ENCODE data around the gene AIF1L.

The AIF1L gene

GRCh38 chr9:131116281-131117120 lies 20.2 kb downstream of the AIF1L start:
- Histone ChIP-seq H3K79me2 (ENCODE audit: insufficient read depth, low read depth) (no peaks in the 10 kb centered on the region), H2AFZ (ENCODE audit: low read depth) (no peak overlapping the region), H3K9ac (no peak overlapping the region), H4K20me1 (ENCODE audit: insufficient read depth) (no peaks in the 10 kb centered on the region), H3K4me3 (IDR thresholded peaks at IDR 0.05; ENCODE audit: insufficient read depth, low read depth, low read length) (no peak overlapping the region), H3K4me1 (ENCODE audit: low read depth, poor library complexity, severe bottlenecking) (no peaks in the 10 kb centered on the region), H3K4me2 (no peak overlapping the region), H3K27me3 (ENCODE audit: insufficient read depth, low read depth) (peaks cover 30% of the 10 kb centered on the region; the same call in 1 of the 2 replicates), H3K36me3 (ENCODE audit: insufficient read depth) (no peaks in the 10 kb centered on the region), H3K27ac (no peak overlapping the region)
- TF ChIP-seq CTCF (conservative IDR thresholded peaks at IDR 0.05; ENCODE audit: low read depth, low read length) = no peak

- Histone ChIP-seq H3K27ac (no peak overlapping the region), H3K4me2 (no peak overlapping the region), H2AFZ (ENCODE audit: low read depth) (no peak overlapping the region), H3K4me3 (IDR thresholded peaks at IDR 0.05; ENCODE audit: insufficient read depth, low read depth, low read length) (no peak overlapping the region), H3K27me3 (ENCODE audit: insufficient read depth, low read depth) (peaks cover 30% of the 10 kb centered on the region; the same call in 1 of the 2 replicates), H3K79me2 (ENCODE audit: insufficient read depth, low read depth) (no peaks in the 10 kb centered on the region), H3K36me3 (ENCODE audit: insufficient read depth) (no peaks in the 10 kb centered on the region), H4K20me1 (ENCODE audit: insufficient read depth) (no peaks in the 10 kb centered on the region), H3K4me1 (ENCODE audit: low read depth, poor library complexity, severe bottlenecking) (no peaks in the 10 kb centered on the region), H3K9ac (no peak overlapping the region)
- TF ChIP-seq CTCF (conservative IDR thresholded peaks at IDR 0.05; ENCODE audit: low read depth, low read length) = no peak
These were observed 20.9 kb downstream of the AIF1L start for GRCh38 chr9:131117121-131117761.

- H3K4me3 ChIP-seq (IDR thresholded peaks at IDR 0.05; ENCODE audit: insufficient read depth, low read depth, low read length) = no peak overlapping the region
- TF ChIP-seq CTCF (conservative IDR thresholded peaks at IDR 0.05; ENCODE audit: low read depth, low read length) = no peak
- no peak overlapping the region for H3K9ac ChIP-seq
- no peak overlapping the region for H3K4me2 ChIP-seq
- no peaks in the 10 kb centered on the region for H3K79me2 ChIP-seq (ENCODE audit: insufficient read depth, low read depth)
- H4K20me1 ChIP-seq (ENCODE audit: insufficient read depth) = no peaks in the 10 kb centered on the region
- no peaks in the 10 kb centered on the region for H3K4me1 ChIP-seq (ENCODE audit: low read depth, poor library complexity, severe bottlenecking)
- no peaks in the 10 kb centered on the region for H3K36me3 ChIP-seq (ENCODE audit: insufficient read depth)
- no peak overlapping the region for H2AFZ ChIP-seq (ENCODE audit: low read depth)
- no peak overlapping the region for H3K27ac ChIP-seq
- peaks cover 30% of the 10 kb centered on the region; the same call in 1 of the 2 replicates for H3K27me3 ChIP-seq (ENCODE audit: insufficient read depth, low read depth)
These were observed 21.4 kb downstream of the AIF1L start for GRCh38 chr9:131117762-131118145.

- Histone ChIP-seq H2AFZ (ENCODE audit: low read depth) (no peak overlapping the region), H4K20me1 (ENCODE audit: insufficient read depth) (no peaks in the 10 kb centered on the region), H3K27me3 (ENCODE audit: insufficient read depth, low read depth) (peaks cover 27% of the 10 kb centered on the region; the same call in 1 of the 2 replicates), H3K36me3 (ENCODE audit: insufficient read depth) (no peaks in the 10 kb centered on the region), H3K9ac (no peak overlapping the region), H3K79me2 (ENCODE audit: insufficient read depth, low read depth) (no peaks in the 10 kb centered on the region), H3K4me3 (IDR thresholded peaks at IDR 0.05; ENCODE audit: insufficient read depth, low read depth, low read length) (no peak overlapping the region), H3K4me1 (ENCODE audit: low read depth, poor library complexity, severe bottlenecking) (peaks cover 2% of the 10 kb centered on the region), H3K27ac (no peak overlapping the region), H3K4me2 (no peak overlapping the region)
- TF ChIP-seq CTCF (conservative IDR thresholded peaks at IDR 0.05; ENCODE audit: low read depth, low read length) = no peak
These were observed 23.3 kb downstream of the AIF1L start for GRCh38 chr9:131119600-131119999.

Data from KMS-11 (cell line).